HepG2 (cell line): ENCODE measurements around the gene CA6.
"Not testable (repeated sequence)": the region's sequence is repeated elsewhere in the genome, so short reads cannot be mapped to it uniquely, and the experiment has no call there.

Experiments used
- BHLHE40 ChIP-seq: IDR thresholded peaks from 2 replicates; pipeline ENCODE4 v1.6.1; 2011; ENCODE audit warnings: low read length, improper control_type of control experiment
- PCBP2 ChIP-seq: fragments of 200-400 bp; formaldehyde crosslinking; optimal IDR thresholded peaks from 2 replicates; pipeline ENCODE3; 2018; ENCODE audit warnings: low read length, low read depth; ENCODE audit not compliant: poor library complexity, severe bottlenecking
- POLR2A ChIP-seq, 2 experiments: IDR thresholded peaks; 2 replicates each; pipeline ENCODE4 v1.6.1; 2011; ENCODE audit warnings: low read depth in 2 of 2, low read length in 2 of 2, mild to moderate bottlenecking in 1 of 2, moderate library complexity in 1 of 2; ENCODE audit not compliant: insufficient read depth in 1 of 2
- ZFP36 ChIP-seq: fragments of 150-350 bp; IDR thresholded peaks from 2 replicates; pipeline ENCODE4 v1.6.1; 2018; ENCODE audit warnings: borderline replicate concordance, low read length, low read depth; ENCODE audit not compliant: partially characterized antibody
- ZNF44 ChIP-seq: sonication (generic); formaldehyde crosslinking; IDR thresholded peaks from 2 replicates; pipeline ENCODE4 v1.5.1; 2020; ENCODE audit warnings: mild to moderate bottlenecking, missing genetic modification reagents
- ZNF569 ChIP-seq: sonication (generic); formaldehyde crosslinking; IDR thresholded peaks from 2 replicates; pipeline ENCODE4 v1.5.0; 2020; ENCODE audit warnings: mild to moderate bottlenecking, missing genetic modification reagents, moderate library complexity, borderline replicate concordance
- ZSCAN30 ChIP-seq: sonication (generic); formaldehyde crosslinking; IDR thresholded peaks from 2 replicates; pipeline ENCODE4 v1.5.0; 2020; ENCODE audit warnings: mild to moderate bottlenecking, missing genetic modification reagents
- TF ChIP-seq, protein P1 (sequence below): sonication (generic); formaldehyde crosslinking; IDR thresholded peaks from 2 replicates; pipeline ENCODE4 v1.5.0; 2020; ENCODE audit warnings: mild to moderate bottlenecking, missing genetic modification reagents, moderate library complexity
- TF ChIP-seq, protein P2 (sequence below): sonication (generic); formaldehyde crosslinking; IDR thresholded peaks from 2 replicates; pipeline ENCODE4 v1.4.0; 2020; ENCODE audit warnings: missing genetic modification reagents, mild to moderate bottlenecking, borderline replicate concordance

DNA sequence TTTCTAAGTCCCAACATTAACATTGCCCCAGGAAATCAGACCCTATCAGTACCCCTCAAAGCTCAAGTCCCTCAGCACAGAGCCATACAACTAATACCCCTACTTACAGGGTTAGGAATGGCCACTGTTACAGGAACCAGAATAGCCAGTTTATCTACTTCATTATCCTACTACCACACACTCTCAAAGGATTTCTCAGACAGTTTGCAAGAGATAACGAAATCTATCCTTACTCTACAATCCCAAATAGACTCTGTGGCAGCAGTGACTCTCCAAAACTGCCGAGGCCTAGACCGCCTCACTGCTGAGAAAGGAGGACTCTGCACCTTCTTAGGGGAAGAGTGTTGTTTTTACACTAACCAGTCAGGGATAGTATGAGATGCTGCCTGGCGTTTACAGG, 48.2 kb upstream of the CA6 start:
- not testable (repeated sequence) for TF ChIP-seq ZNF44; BHLHE40; ZSCAN30; PCBP2; ZFP36; ZNF569 (CRISPR knock-in tag); POLR2A (IDR thresholded peaks at IDR 0.05; ENCODE audit: insufficient read depth in 1 of 2, low read depth in 2 of 2, low read length in 2 of 2)
- TF ChIP-seq, protein P1, sequence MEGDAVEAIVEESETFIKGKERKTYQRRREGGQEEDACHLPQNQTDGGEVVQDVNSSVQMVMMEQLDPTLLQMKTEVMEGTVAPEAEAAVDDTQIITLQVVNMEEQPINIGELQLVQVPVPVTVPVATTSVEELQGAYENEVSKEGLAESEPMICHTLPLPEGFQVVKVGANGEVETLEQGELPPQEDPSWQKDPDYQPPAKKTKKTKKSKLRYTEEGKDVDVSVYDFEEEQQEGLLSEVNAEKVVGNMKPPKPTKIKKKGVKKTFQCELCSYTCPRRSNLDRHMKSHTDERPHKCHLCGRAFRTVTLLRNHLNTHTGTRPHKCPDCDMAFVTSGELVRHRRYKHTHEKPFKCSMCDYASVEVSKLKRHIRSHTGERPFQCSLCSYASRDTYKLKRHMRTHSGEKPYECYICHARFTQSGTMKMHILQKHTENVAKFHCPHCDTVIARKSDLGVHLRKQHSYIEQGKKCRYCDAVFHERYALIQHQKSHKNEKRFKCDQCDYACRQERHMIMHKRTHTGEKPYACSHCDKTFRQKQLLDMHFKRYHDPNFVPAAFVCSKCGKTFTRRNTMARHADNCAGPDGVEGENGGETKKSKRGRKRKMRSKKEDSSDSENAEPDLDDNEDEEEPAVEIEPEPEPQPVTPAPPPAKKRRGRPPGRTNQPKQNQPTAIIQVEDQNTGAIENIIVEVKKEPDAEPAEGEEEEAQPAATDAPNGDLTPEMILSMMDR (CRISPR knock-in tag): not testable (repeated sequence)
- TF ChIP-seq, protein P2, sequence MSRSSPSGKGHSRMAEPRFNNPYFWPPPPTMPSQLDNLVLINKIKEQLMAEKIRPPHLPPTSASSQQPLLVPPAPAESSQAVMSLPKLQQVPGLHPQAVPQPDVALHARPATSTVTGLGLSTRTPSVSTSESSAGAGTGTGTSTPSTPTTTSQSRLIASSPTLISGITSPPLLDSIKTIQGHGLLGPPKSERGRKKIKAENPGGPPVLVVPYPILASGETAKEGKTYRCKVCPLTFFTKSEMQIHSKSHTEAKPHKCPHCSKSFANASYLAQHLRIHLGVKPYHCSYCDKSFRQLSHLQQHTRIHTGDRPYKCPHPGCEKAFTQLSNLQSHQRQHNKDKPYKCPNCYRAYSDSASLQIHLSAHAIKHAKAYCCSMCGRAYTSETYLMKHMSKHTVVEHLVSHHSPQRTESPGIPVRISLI (CRISPR knock-in tag): not testable (repeated sequence)
